Measurements from ENCODE around the gene ARRB2. TPM values are rescaled to one million over a fixed set of nuclear protein-coding genes. Genes with fewer than 3 reads are reported as not detected.

ARRB2 gene
- total and polyA plus RNA-seq, 12 donors: 10.8 to 53.5 (median 17.2) TPM

DNA sequence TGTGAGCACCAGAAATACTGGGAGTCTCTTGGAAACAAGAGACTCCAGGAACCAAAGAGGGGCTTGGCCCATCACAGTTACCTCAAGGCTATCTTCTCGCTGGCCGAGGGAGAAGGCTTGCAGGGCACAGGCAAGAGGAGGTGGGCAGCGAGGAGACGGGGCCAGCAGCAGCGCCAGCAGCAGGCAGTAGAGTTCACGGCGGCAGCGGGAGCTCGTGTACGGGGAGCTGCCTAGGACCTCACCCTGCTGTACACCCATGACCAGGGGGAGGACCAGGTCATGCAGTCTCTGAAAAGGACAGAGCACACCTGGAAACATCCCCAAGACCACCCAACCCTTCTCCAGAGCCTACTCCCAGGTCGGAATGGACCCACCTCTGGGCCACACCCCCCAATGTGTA, 37.3 kb upstream of the ARRB2 start:
- ATAC-seq: peak in 1 of 8 donors; percentile 40
- WGBS, 2 donors: 91 to 96% methylated on average over 11 of the region's 11 CpGs

DNA sequence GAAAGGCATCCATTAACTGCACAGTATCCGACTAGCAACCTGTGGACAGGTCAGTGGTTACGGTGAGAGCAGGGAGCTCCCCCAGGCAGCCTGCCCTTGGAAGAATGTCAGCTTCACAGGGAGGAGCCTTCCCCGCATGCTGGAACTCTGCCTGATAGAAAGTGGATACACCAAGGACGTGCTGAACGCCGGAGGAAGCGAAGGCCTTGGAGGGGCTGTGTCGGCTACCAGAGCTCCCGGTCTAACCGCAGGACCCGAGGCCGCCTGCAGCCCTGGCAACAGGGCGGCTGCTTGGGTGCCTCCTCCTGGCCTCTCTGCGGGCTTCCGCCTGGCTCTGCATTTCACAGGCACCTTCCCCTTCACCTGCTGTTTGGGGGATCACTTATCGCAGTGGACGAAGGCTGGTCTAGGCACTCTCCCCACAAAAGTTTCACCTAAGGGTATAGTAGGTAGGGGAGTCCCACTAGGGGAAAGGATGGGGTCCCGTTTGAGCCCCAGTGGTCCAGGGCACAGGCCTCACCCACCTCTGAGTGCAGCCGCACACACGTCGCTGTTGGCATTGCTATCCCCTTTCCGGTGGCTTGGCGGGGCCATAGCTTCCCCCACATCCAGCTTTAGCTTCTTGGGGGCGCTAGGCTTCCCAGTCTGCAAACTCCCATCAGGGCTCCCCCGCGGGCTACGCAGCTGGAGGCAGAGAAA, 36.3 kb upstream of the ARRB2 start:
- intact Hi-C loops (cut with DNase I): no loop called here
- Histone ChIP-seq H3K27ac (no peak overlapping the region), H3K4me3 (no peak overlapping the region), H3K36me3 (peaks cover 0 to 96% (median 56%) of the 10 kb centered on the region in 9 donors), H3K9me3 (no peaks in the 10 kb centered on the region), H3K27me3 (no peaks in the 10 kb centered on the region), H3K4me1 (peaks cover 0 to 9% (median 0%) of the 10 kb centered on the region in 9 donors)
- ATAC-seq (no peak), DNase-seq (no peak)
- 94% methylated on average over 27 of the region's 27 CpGs for whole genome bisulfite sequencing, 2 donors
- TF ChIP-seq, protein P1, sequence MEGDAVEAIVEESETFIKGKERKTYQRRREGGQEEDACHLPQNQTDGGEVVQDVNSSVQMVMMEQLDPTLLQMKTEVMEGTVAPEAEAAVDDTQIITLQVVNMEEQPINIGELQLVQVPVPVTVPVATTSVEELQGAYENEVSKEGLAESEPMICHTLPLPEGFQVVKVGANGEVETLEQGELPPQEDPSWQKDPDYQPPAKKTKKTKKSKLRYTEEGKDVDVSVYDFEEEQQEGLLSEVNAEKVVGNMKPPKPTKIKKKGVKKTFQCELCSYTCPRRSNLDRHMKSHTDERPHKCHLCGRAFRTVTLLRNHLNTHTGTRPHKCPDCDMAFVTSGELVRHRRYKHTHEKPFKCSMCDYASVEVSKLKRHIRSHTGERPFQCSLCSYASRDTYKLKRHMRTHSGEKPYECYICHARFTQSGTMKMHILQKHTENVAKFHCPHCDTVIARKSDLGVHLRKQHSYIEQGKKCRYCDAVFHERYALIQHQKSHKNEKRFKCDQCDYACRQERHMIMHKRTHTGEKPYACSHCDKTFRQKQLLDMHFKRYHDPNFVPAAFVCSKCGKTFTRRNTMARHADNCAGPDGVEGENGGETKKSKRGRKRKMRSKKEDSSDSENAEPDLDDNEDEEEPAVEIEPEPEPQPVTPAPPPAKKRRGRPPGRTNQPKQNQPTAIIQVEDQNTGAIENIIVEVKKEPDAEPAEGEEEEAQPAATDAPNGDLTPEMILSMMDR (IDR thresholded peaks at IDR 0.05): no peak

More for the DNA sequence above, 37.3 kb upstream of the ARRB2 start:
- no peak for DNase-seq
- Histone ChIP-seq H3K27me3 (no peaks in the 10 kb centered on the region), H3K4me3 (no peak overlapping the region), H3K27ac (no peak overlapping the region), H3K36me3 (peaks cover 0 to 86% (median 50%) of the 10 kb centered on the region in 9 donors), H3K4me1 (no peaks in the 10 kb centered on the region), H3K9me3 (no peaks in the 10 kb centered on the region)
- intact Hi-C loops (cut with DNase I): no loop called here
- TF ChIP-seq, protein P1 (IDR thresholded peaks at IDR 0.05): no peak

GRCh38 chr17:4674685-4674998, 35.8 kb upstream of the ARRB2 start:
- WGBS, 2 donors: 94 to 97% methylated on average over 8 of the region's 8 CpGs

GRCh38 chr17:4675791-4676190, 34.6 kb upstream of the ARRB2 start:
- WGBS, 2 donors: 94 to 96% methylated on average over 10 of the region's 10 CpGs
- Histone ChIP-seq H3K4me3 (no peak overlapping the region), H3K4me1 (peaks cover 0 to 10% (median 0%) of the 10 kb centered on the region in 9 donors), H3K27ac (no peak overlapping the region), H3K27me3 (no peaks in the 10 kb centered on the region), H3K9me3 (no peaks in the 10 kb centered on the region), H3K36me3 (peaks cover 0 to 100% (median 66%) of the 10 kb centered on the region in 9 donors)
- DNase-seq (no peak), ATAC-seq (no peak)
- TF ChIP-seq, protein P1 (IDR thresholded peaks at IDR 0.05): no peak
- intact Hi-C loops (cut with DNase I): no loop called here

More at GRCh38 chr17:4674685-4674998, 35.8 kb upstream of the ARRB2 start:
- Histone ChIP-seq H3K27ac (no peak overlapping the region), H3K36me3 (peaks cover 0 to 100% (median 57%) of the 10 kb centered on the region in 9 donors), H3K27me3 (no peaks in the 10 kb centered on the region), H3K4me1 (peaks cover 0 to 10% (median 0%) of the 10 kb centered on the region in 9 donors), H3K9me3 (no peaks in the 10 kb centered on the region), H3K4me3 (no peak overlapping the region)
- DNase-seq (no peak), ATAC-seq (no peak)
- TF ChIP-seq, protein P1 (IDR thresholded peaks at IDR 0.05): no peak
- intact Hi-C loops (cut with DNase I): no loop called here
